Cardiac muscle cell (in vitro differentiated cells and primary cell): ENCODE data around the gene ZBTB43. TPM values are rescaled to one million over a fixed set of nuclear protein-coding genes. Genes with fewer than 3 reads are reported as not detected.

Experiments
- DNase-seq, 2 donors: peaks; one replicate each; pipeline versions ENCODE4 v3.0.0 to v3.0.0-alpha.2; 2010 to 2017; ENCODE audit warnings: low read depth in 1 of 2, low spot score in 1 of 2
- H3K27ac ChIP-seq: fragments of 200-600 bp; sonication (generic); 2 replicates; pipeline ENCODE4 v1.5.1; 2016
- H3K27me3 ChIP-seq: fragments of 200-600 bp; sonication (generic); 2 replicates; pipeline ENCODE4 v1.6.0; 2016; ENCODE audit warnings: control low read depth
- H3K36me3 ChIP-seq: fragments of 200-600 bp; sonication (generic); 2 replicates; pipeline ENCODE4 v1.5.1; 2016; ENCODE audit warnings: control low read depth
- H3K4me1 ChIP-seq: fragments of 200-600 bp; sonication (generic); 2 replicates; pipeline ENCODE4 v1.8.1; 2017; ENCODE audit warnings: low read depth, mild to moderate bottlenecking, mixed run types
- H3K4me3 ChIP-seq: fragments of 200-600 bp; sonication (generic); 2 replicates; pipeline ENCODE4 v1.5.1; 2016; ENCODE audit warnings: mild to moderate bottlenecking
- H3K9me3 ChIP-seq: fragments of 200-600 bp; sonication (generic); 2 replicates; pipeline ENCODE4 v1.5.1; 2017; ENCODE audit warnings: low read depth, mild to moderate bottlenecking, control low read depth
- CTCF ChIP-seq: IDR thresholded peaks from 2 replicates; pipeline ENCODE4 v1.5.1; 2012; ENCODE audit warnings: low read depth, mild to moderate bottlenecking, low read length
- polyA plus RNA-seq: library from polyadenylated mRNA; unstranded; fragments of >200 nt; fragmentation: Nextera tagmentation; extraction: Ambion mirVana; gene quantifications from 2 replicates; pipeline ENCODE4 v1.2.1, GENCODE V29; 2016
- total RNA-seq: library from RNA; depleted of rRNA; stranded (reverse); fragments of >200 nt; gene quantifications from 2 replicates; pipeline ENCODE4 v1.2.3, GENCODE V29; 2016

The ZBTB43 gene
- total and polyA plus RNA-seq, 2 experiments from 2014 or later: 17.6 to 18.6 TPM

GRCh38 chr9:126788046-126788445, 16.8 kb upstream of the ZBTB43 start:
- Histone ChIP-seq H3K27ac (no peak overlapping the region), H3K36me3 (no peaks in the 10 kb centered on the region), H3K4me1 (peaks cover 19% of the 10 kb centered on the region), H3K9me3 (peaks cover 3% of the 10 kb centered on the region), H3K4me3 (no peak overlapping the region), H3K27me3 (peaks cover 4% of the 10 kb centered on the region)
- no peak for TF ChIP-seq CTCF
- DNase-seq: peak in 1 of 2 donors; percentile 18

DNA sequence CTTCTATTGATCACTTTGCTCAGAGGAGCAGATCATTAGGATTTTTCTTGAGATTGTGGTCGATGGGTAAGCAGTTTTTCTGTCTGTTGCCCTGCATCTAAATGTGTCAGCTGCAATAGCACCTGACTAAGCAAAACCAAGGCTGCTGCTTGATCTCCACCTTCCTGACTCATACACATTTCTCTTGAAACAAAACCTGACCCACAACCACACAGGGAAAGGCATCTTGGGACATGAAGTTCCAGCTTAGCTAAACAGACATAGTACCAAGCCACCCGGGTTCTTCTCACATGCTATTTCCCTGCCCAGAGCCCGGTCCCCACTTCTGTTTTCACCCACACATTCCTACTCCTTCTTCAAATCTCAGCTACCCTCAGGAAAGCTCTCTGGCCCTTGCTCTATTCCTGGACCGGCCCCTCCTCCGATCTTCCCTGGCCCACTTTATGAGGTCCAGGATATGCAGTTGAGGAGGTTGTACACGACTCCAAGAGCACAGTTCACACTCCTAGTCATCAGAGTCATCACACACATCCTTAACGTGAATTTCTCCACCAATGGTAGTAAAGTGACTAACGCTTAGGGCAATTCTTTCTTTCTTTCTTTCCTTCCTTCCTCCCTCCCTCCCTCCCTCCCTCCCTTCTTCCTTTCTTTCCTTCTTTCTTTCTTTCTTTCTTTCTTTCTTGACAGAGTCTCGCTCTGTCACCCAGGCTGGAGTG, 16.0 kb upstream of the ZBTB43 start:
- H3K4me1 ChIP-seq: peaks cover 11% of the 10 kb centered on the region
- H3K27me3 ChIP-seq: peaks cover 4% of the 10 kb centered on the region
- no peak for TF ChIP-seq CTCF
- no peaks in the 10 kb centered on the region for H3K36me3 ChIP-seq
- H3K9me3 ChIP-seq: peaks cover 3% of the 10 kb centered on the region
- H3K4me3 ChIP-seq: no peak overlapping the region
- no peak overlapping the region for H3K27ac ChIP-seq
- DNase-seq: no peak

- Histone ChIP-seq H3K4me3 (no peak overlapping the region), H3K27ac (no peak overlapping the region), H3K27me3 (peaks cover 4% of the 10 kb centered on the region), H3K36me3 (no peaks in the 10 kb centered on the region), H3K9me3 (peaks cover 3% of the 10 kb centered on the region), H3K4me1 (peaks cover 4% of the 10 kb centered on the region)
- DNase-seq: no peak
- no peak for TF ChIP-seq CTCF
Measured at GRCh38 chr9:126790561-126790960, 14.3 kb upstream of the ZBTB43 start.

DNA sequence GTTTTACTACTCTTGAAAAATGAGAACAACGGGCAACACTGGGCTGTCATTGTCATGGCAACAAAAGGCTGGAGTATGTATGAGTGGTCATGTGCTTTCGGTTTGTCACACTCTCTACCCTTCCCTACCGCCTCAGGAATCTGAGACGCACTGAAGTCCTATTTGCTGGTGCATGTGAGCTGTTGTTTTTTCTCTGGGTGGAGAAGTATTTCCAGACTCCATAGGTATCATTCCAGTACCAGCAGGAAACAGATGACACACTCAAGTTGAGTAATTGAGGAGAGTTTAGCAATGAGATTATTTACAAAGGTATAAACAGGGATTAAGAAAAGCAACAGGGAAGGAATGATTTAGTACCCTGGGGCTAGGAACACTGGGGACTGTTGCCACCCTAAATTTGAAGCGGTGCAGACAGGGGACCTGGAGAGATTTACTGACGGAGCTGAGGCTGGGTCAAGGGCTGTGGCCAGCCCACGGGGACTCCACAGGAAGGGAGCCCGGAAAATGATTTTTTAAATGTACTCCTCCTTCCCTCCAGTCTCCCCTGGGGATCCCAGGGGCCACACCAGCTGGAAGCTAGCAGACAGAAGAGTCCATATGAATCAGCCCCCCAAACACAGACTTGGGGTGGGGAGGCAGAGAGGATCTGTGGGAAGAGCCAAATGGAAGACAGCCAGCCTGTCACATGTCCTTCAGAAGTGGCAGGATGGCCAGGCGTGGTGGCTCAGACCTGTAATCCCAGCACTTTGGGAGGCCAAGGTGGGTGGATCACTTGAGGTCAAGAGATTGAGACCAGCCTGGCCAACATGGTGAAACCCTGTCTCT, 13.2 kb upstream of the ZBTB43 start:
- Histone ChIP-seq H3K4me3 (no peak overlapping the region), H3K36me3 (no peaks in the 10 kb centered on the region), H3K4me1 (peaks cover 4% of the 10 kb centered on the region), H3K27me3 (peaks cover 4% of the 10 kb centered on the region), H3K9me3 (peaks cover 3% of the 10 kb centered on the region), H3K27ac (no peak overlapping the region)
- peak in 1 of 2 donors; percentile 67 for DNase-seq
- TF ChIP-seq CTCF: no peak

DNA sequence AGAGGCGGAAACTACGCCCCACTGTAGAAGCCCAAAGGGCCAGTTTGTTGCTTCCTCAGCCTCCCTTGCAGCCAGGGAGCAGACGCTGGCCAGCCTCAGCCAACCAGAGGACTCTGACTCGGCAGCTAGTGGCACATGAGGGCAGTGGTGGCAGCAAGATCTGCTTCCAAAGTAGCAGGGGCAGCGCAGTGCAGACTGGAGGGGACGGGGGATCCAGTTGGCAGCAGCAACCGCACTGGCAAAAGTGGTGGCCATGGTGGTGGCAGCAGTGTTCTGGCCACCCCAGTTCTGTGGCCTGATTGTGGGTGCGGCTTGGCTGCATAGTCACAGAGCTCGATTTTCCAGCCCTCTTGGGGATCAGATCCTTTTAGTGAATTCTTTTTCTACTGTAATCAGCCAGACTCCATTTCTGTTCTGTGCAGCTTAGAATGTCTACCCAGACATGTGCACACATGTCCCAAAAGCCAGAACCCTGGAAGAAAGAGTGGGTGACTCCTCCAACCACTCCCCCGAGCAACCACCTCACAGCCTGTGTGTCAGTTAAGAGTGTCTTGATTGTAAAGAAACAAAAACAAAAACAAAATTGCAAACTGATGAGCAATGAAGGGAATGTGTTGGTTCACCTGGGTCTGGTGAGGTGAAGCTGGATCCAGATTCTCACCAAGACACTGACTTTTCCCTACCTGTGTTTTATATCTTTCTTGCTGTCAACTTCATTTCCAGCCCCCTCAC, 11.0 kb upstream of the ZBTB43 start:
- Histone ChIP-seq H3K36me3 (no peaks in the 10 kb centered on the region), H3K4me3 (no peak overlapping the region), H3K27me3 (no peaks in the 10 kb centered on the region), H3K4me1 (peaks cover 1% of the 10 kb centered on the region), H3K27ac (no peak overlapping the region), H3K9me3 (peaks cover 3% of the 10 kb centered on the region)
- no peak for DNase-seq
- TF ChIP-seq CTCF: no peak
